T-helper 1 cell treated with Interleukin-12 subunit alpha and Interleukin-12 subunit beta and Interleukin-4 antibody, amounts not matched to agents 30 μg/mL and 1 μg/mL, for 36 hours (primary cell): ENCODE results near the gene CFLAR.
"Not testable (repeated sequence)": the region's sequence is repeated elsewhere in the genome, so short reads cannot be mapped to it uniquely, and the experiment has no call there.

Experiments used
- H3K27ac Mint-ChIP-seq: one replicate; pipeline ENCODE4 v1.8.0; 2021; ENCODE audit warnings: mild to moderate bottlenecking, mixed read lengths
- H3K27me3 Mint-ChIP-seq: one replicate; pipeline ENCODE4 v1.8.0; 2021; ENCODE audit warnings: low read depth, mixed read lengths
- H3K36me3 Mint-ChIP-seq: one replicate; pipeline ENCODE4 v1.8.0; 2021; ENCODE audit warnings: low read depth, mixed read lengths
- H3K4me1 Mint-ChIP-seq: one replicate; pipeline ENCODE4 v1.8.0; 2021; ENCODE audit warnings: low read depth, mixed read lengths
- H3K4me3 Mint-ChIP-seq: one replicate; pipeline ENCODE4 v1.8.0; 2021; ENCODE audit warnings: mild to moderate bottlenecking, moderate library complexity, mixed read lengths
- H3K9me3 Mint-ChIP-seq: one replicate; pipeline ENCODE4 v1.8.0; 2021; ENCODE audit warnings: mixed read lengths

Gene CFLAR

GRCh38 chr2:201149821-201150165 lies 33.8 kb downstream of the CFLAR start:
- not testable (repeated sequence) for H3K4me3 Mint-ChIP-seq, H3K27me3 Mint-ChIP-seq, H3K9me3 Mint-ChIP-seq
- Mint-ChIP-seq H3K4me1 (peaks cover 37% of the 10 kb centered on the region), H3K27ac (peak overlapping the region; percentile 67), H3K36me3 (peaks cover 61% of the 10 kb centered on the region)

DNA sequence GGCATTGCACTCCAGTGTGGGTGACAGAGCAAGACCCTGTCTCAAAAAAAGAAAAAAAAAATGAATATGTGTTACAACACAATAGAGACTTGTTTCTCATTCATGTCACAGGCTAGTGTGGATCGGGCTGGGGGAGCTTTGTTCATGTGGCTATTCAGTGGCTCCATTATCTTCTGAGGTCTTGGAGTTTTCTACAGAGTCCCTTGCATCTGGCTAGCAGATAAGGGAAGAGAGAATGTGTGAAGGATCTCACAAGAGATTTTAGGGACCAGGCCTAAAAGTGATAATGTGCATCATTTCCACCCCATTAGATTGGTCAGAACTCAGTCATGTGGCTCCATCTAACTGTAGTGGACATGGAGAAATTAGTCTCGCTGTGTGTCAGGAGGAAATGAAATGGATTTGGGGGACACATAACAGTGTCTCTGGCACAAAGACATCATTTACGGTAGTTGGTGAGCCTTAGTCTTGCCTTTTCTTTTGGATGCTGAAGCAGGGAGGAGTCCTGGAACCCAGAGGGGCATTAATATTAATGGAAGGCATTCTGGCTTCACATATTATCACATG lies 34.6 kb downstream of the CFLAR start:
- Mint-ChIP-seq H3K36me3 (peaks cover 59% of the 10 kb centered on the region), H3K9me3 (no peaks in the 10 kb centered on the region), H3K4me3 (no peak overlapping the region), H3K27me3 (no peaks in the 10 kb centered on the region), H3K27ac (peak overlapping the region; percentile 19), H3K4me1 (peaks cover 36% of the 10 kb centered on the region)

GRCh38 chr2:201151127-201151981 lies 35.4 kb downstream of the CFLAR start:
- peak overlapping the region; percentile 31 for H3K27ac Mint-ChIP-seq
- peaks cover 36% of the 10 kb centered on the region for H3K4me1 Mint-ChIP-seq
- no peaks in the 10 kb centered on the region for H3K9me3 Mint-ChIP-seq
- no peak overlapping the region for H3K4me3 Mint-ChIP-seq
- no peaks in the 10 kb centered on the region for H3K27me3 Mint-ChIP-seq
- peaks cover 61% of the 10 kb centered on the region for H3K36me3 Mint-ChIP-seq

DNA sequence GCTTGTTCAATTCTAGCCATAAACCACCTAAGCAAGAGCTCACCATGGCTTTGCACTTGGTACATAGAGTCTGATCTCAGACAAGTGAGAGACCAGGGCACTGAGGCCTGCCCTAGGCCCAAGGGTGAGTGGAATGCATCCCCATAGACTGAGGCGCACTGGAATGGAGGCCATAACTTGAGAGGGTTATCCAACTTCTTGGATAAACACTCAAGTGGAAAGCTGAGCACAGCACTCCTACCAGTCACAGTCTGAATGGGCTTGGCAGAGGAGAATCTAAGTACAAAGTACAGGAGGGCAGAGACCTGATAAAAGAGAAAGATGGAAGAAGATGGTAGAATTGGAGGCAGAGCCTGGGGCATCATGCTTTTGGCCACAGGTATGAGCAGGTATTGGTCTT lies 36.6 kb downstream of the CFLAR start:
- Mint-ChIP-seq H3K9me3 (no peaks in the 10 kb centered on the region), H3K4me3 (no peak overlapping the region), H3K36me3 (peaks cover 55% of the 10 kb centered on the region), H3K4me1 (peaks cover 38% of the 10 kb centered on the region), H3K27me3 (no peaks in the 10 kb centered on the region), H3K27ac (peak overlapping the region; percentile 78)

- Mint-ChIP-seq H3K27ac (peak overlapping the region; percentile 16), H3K9me3 (no peaks in the 10 kb centered on the region), H3K4me1 (peaks cover 45% of the 10 kb centered on the region), H3K4me3 (no peak overlapping the region), H3K27me3 (no peaks in the 10 kb centered on the region), H3K36me3 (peaks cover 59% of the 10 kb centered on the region)
These were observed 37.2 kb downstream of the CFLAR start for GRCh38 chr2:201152999-201153815.

- Mint-ChIP-seq H3K4me1 (peaks cover 40% of the 10 kb centered on the region), H3K27ac (peak overlapping the region; percentile 5), H3K27me3 (no peaks in the 10 kb centered on the region), H3K4me3 (no peak overlapping the region), H3K9me3 (no peaks in the 10 kb centered on the region), H3K36me3 (peaks cover 51% of the 10 kb centered on the region)
These were observed 38.8 kb downstream of the CFLAR start for GRCh38 chr2:201154615-201155399.

DNA sequence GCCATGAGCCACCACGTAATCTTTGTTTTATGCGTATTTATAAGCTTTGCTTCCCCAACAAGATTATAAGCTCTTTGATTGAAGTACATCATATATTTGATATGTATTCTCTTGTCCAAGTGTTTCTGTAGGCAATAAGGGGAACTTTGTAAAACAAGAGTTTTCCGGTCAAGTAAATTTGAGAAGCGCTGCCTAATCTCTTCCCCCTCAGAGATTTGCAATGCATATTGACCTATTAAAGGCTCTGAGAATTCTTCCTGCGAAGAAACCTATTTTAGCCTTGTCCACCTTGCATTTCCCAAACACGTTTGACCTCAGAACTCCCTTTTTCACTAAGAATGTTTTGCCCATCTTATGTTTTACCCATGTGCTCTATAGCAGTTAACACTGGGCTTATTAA lies 40.1 kb downstream of the CFLAR start:
- H3K27ac Mint-ChIP-seq, result no peak overlapping the region
- H3K4me1 Mint-ChIP-seq, result peaks cover 39% of the 10 kb centered on the region

DNA sequence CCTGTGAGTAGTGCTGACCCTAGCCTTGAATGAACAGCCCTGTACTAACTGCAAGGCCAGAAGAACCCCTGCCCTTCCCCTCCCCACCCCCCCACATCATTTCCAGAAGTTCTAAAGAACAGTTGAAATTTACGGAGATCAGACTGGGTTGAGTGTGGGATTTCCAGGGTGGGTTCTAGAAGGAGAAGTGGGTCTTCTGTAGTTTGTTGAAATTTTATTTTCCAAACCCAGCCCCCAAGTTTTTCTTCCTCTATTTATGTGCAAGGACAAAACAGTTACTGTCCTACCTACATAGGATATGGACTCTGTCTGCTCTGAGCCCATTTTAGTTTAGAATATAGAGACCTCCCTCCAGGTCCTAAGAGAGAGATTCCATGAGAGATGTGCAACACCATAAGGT lies 40.7 kb downstream of the CFLAR start:
- H3K27me3 Mint-ChIP-seq, result no peaks in the 10 kb centered on the region
- H3K9me3 Mint-ChIP-seq, result no peaks in the 10 kb centered on the region
- H3K36me3 Mint-ChIP-seq, result peaks cover 48% of the 10 kb centered on the region
- no peak overlapping the region for H3K4me3 Mint-ChIP-seq
- no peak overlapping the region for H3K27ac Mint-ChIP-seq
- H3K4me1 Mint-ChIP-seq, result peaks cover 33% of the 10 kb centered on the region

More for the DNA sequence above, 40.1 kb downstream of the CFLAR start:
- H3K27me3 Mint-ChIP-seq, result no peaks in the 10 kb centered on the region
- H3K9me3 Mint-ChIP-seq, result no peaks in the 10 kb centered on the region
- H3K4me3 Mint-ChIP-seq, result no peak overlapping the region
- peaks cover 53% of the 10 kb centered on the region for H3K36me3 Mint-ChIP-seq

GRCh38 chr2:201157694-201158093 lies 41.7 kb downstream of the CFLAR start:
- H3K36me3 Mint-ChIP-seq, result peaks cover 52% of the 10 kb centered on the region
- peaks cover 32% of the 10 kb centered on the region for H3K4me1 Mint-ChIP-seq
- H3K27me3 Mint-ChIP-seq, result no peaks in the 10 kb centered on the region
- no peaks in the 10 kb centered on the region for H3K9me3 Mint-ChIP-seq
- H3K27ac Mint-ChIP-seq, result peak overlapping the region; percentile 78
- peak overlapping the region; percentile 22 for H3K4me3 Mint-ChIP-seq

- Mint-ChIP-seq H3K4me1 (peaks cover 33% of the 10 kb centered on the region), H3K27me3 (no peaks in the 10 kb centered on the region), H3K9me3 (no peaks in the 10 kb centered on the region), H3K4me3 (peak overlapping the region; percentile 22), H3K27ac (peak overlapping the region; percentile 78), H3K36me3 (peaks cover 54% of the 10 kb centered on the region)
These were observed 42.4 kb downstream of the CFLAR start for GRCh38 chr2:201158111-201158929.

DNA sequence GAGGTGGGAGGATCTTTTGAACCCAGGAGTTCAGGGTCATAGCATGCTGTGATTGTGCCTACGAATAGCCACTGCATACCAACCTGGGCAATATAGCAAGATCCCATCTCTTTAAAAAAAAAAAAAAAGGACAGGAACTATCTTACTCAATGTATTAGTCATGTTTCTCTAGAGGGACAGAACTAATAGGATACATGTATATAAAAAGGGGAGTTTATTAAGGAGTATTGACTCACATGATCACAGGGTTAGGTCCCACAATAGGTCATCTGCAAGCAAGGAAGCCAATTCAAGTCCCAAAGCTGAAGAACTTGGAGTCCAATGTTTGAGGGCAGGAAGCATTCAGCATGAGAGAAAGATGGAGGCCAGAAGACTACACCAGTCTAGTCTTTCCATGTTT lies 48.2 kb downstream of the CFLAR start:
- Mint-ChIP-seq H3K27ac (no peak overlapping the region), H3K4me3 (no peak overlapping the region), H3K36me3 (peaks cover 69% of the 10 kb centered on the region), H3K4me1 (peaks cover 16% of the 10 kb centered on the region), H3K27me3 (no peaks in the 10 kb centered on the region), H3K9me3 (peaks cover 8% of the 10 kb centered on the region)

DNA sequence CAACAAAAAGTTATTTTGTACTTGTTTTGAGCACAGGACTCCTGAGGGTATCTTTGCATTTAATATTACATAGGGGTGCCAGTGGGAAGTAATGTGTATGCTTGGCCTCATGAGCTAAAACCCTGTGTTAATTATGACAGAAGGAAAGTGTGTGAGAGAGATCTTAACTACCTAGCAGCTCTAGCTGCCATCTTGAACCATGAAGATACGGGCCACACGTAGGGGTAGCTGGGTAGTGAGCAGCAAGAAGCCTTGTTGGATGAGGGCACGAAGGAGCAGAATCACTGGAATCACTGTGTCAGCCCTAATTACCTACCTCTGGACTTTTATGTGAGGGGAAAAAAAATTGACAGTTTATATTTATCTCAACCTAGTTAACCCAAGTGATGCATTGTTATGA lies 51.6 kb downstream of the CFLAR start:
- peaks cover 48% of the 10 kb centered on the region for H3K36me3 Mint-ChIP-seq
- H3K27me3 Mint-ChIP-seq, result no peaks in the 10 kb centered on the region
- H3K4me3 Mint-ChIP-seq, result no peak overlapping the region
- no peak overlapping the region for H3K27ac Mint-ChIP-seq
- H3K4me1 Mint-ChIP-seq, result peaks cover 8% of the 10 kb centered on the region
- H3K9me3 Mint-ChIP-seq, result peaks cover 8% of the 10 kb centered on the region

DNA sequence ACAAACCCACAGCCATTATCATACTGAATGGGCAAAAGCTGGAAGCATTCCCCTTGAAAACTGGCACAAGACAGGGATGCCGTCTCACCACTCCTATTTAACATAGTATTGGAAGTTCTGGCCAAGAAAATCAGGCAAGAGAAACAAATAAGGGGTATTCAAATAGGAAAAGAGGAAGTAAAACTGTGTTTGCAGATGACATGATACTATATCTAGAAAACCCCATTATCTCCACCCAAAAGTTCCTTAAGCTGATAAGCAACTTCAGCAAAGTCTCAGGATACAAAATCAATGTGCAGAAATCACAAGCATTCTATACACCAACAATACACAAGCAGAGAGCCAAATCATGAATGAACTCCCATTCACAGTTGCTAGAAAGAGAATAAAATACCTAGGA lies 52.5 kb downstream of the CFLAR start:
- H3K27me3 Mint-ChIP-seq, H3K27ac Mint-ChIP-seq, H3K4me3 Mint-ChIP-seq, H3K9me3 Mint-ChIP-seq, H3K4me1 Mint-ChIP-seq: not testable (repeated sequence)
- peaks cover 40% of the 10 kb centered on the region for H3K36me3 Mint-ChIP-seq
